Panc1 (cell line): ENCODE results near the gene SLC25A15. TPM values are rescaled to one million over a fixed set of nuclear protein-coding genes. Genes with fewer than 3 reads are reported as not detected.

Experiments used
- ATAC-seq: fragments of 200-7000 bp; cut with Tn5 transposase; 2 replicates; pipeline ENCODE4 v1.9.1; 2020; ENCODE audit warnings: mild to moderate bottlenecking, moderate library complexity
- BruUV-seq: library from RNA; stranded (reverse); fragments of 400-500 nt; replicated peaks from 2 replicates; lab custom pipeline; 2021; lab: Mats Ljungman, UMichigan
- CTCF ChIA-PET: fragments of 300-600 bp; sonication (Branson Sonifier 250); formaldehyde crosslinking; loops from one replicate; lab custom pipeline; 2022; ENCODE audit warnings: antibody characterized with exemption; lab: Charles Lee
- POLR2A ChIA-PET: fragments of 300-600 bp; sonication (Branson Sonifier 250); formaldehyde crosslinking; loops from one replicate; lab custom pipeline; 2022; ENCODE audit warnings: antibody characterized with exemption; lab: Charles Lee
- DNase-seq: peaks from one replicate; pipeline ENCODE4 v3.0.0-alpha.2; 2010; ENCODE audit warnings: low read depth, low spot score
- H3K27ac ChIP-seq: 2 replicates; pipeline ENCODE4 v1.5.1; 2011; ENCODE audit warnings: mild to moderate bottlenecking, low read length, inconsistent platforms
- H3K27me3 ChIP-seq: fragments of 200-500 bp; sonication (Bioruptor generic); 2 replicates; pipeline ENCODE4 v1.6.0; 2014; ENCODE audit warnings: low read length, inconsistent platforms; ENCODE audit not compliant: control insufficient read depth, insufficient read depth
- H3K36me3 ChIP-seq: fragments of 200-500 bp; sonication (Bioruptor generic); 2 replicates; pipeline ENCODE4 v1.5.1; 2014; ENCODE audit warnings: inconsistent platforms, mild to moderate bottlenecking, low read length, moderate library complexity; ENCODE audit not compliant: control insufficient read depth, insufficient read depth
- H3K4me1 ChIP-seq: 2 replicates; pipeline ENCODE4 v1.5.1; 2011; ENCODE audit warnings: inconsistent platforms, mild to moderate bottlenecking, low read length, moderate library complexity; ENCODE audit not compliant: control insufficient read depth, insufficient read depth
- H3K4me3 ChIP-seq, 2 experiments: 2 replicates each; pipeline ENCODE4 v1.5.1; 2011 to 2012; ENCODE audit warnings: low read depth in 2 of 2, low read length in 2 of 2, mild to moderate bottlenecking in 2 of 2, inconsistent platforms in 1 of 2, moderate library complexity in 1 of 2
- H3K9me3 ChIP-seq: fragments of 200-500 bp; sonication (Bioruptor generic); 2 replicates; pipeline ENCODE4 v1.5.1; 2014; ENCODE audit warnings: low read depth, mild to moderate bottlenecking, inconsistent platforms, low read length, moderate library complexity; ENCODE audit not compliant: control insufficient read depth, insufficient read depth
- CTCF ChIP-seq: fragments of 450-650 bp; IDR thresholded peaks from 2 replicates; pipeline ENCODE4 v1.5.1; 2017; ENCODE audit warnings: mild to moderate bottlenecking
- POLR2AphosphoS5 ChIP-seq: IDR thresholded peaks from 2 replicates; pipeline ENCODE4 v1.6.1; 2012; ENCODE audit warnings: mild to moderate bottlenecking, low read depth, low read length, moderate library complexity
- REST ChIP-seq, 2 experiments: IDR thresholded peaks; 2 replicates each; pipeline ENCODE4 v1.6.1; 2011 to 2012; ENCODE audit warnings: low read depth in 2 of 2, control low read depth in 1 of 2, low read length in 1 of 2, mild to moderate bottlenecking in 1 of 2, moderate library complexity in 1 of 2; ENCODE audit not compliant: insufficient read depth in 1 of 2
- SIN3A ChIP-seq: IDR thresholded peaks from 2 replicates; pipeline ENCODE4 v1.6.1; 2012; ENCODE audit warnings: low read depth, mild to moderate bottlenecking, low read length, moderate library complexity, borderline replicate concordance; ENCODE audit not compliant: insufficient read depth
- TCF7L2 ChIP-seq: IDR thresholded peaks from 2 replicates; pipeline ENCODE4 v1.6.1; 2011; ENCODE audit warnings: mild to moderate bottlenecking, low read depth, low read length, inconsistent platforms
- in situ Hi-C: cut with HindIII; loops from 2 replicates; pipeline ENCODE4 v1.10.0; 2016; ENCODE audit warnings: low sequenced_read_pairs, low pct_unique_long_range_greater_than_20kb
- intact Hi-C: fragments of 100-400 bp; cut with micrococcal nuclease; formaldehyde crosslinking; loops from one replicate; pipeline ENCODE4 v1.10.0; 2022; ENCODE audit not compliant: unreplicated experiment
- total RNA-seq: library from RNA; stranded (reverse); gene quantifications from one replicate; pipeline ENCODE4 v1.2.1, GENCODE V29; 2021; ENCODE audit not compliant: unreplicated experiment

Gene SLC25A15
- total RNA-seq, 1 experiment from 2014 or later, result 16.4 TPM

- H3K27ac ChIP-seq, result no peak overlapping the region
These were observed 34.2 kb upstream of the SLC25A15 start for GRCh38 chr13:40755082-40755700.

GRCh38 chr13:40756042-40756441 lies 33.4 kb upstream of the SLC25A15 start:
- Histone ChIP-seq H3K27ac (no peak overlapping the region), H3K4me1 (no peaks in the 10 kb centered on the region), H3K36me3 (peaks cover 2% of the 10 kb centered on the region; the same call in 1 of the 2 replicates), H3K9me3 (no peaks in the 10 kb centered on the region), H3K27me3 (no peaks in the 10 kb centered on the region), H3K4me3 (no peak overlapping the region)
- in situ Hi-C loops, result no loop called here
- no peak for TF ChIP-seq POLR2AphosphoS5
- no peak for TF ChIP-seq TCF7L2
- TF ChIP-seq CTCF, result no peak
- TF ChIP-seq SIN3A, result no peak
- TF ChIP-seq REST (IDR thresholded peaks at IDR 0.05; ENCODE audit: insufficient read depth in 1 of 2, low read depth in 2 of 2, low read length in 1 of 2), result no peak
- ChIA-PET CTCF (no interaction called here), POLR2A (no interaction called here)
- no peak for DNase-seq
- BruUV-seq, result no TSS peak
- no peak for ATAC-seq
- intact Hi-C loops, result no loop called here

More at GRCh38 chr13:40755082-40755700, 34.2 kb upstream of the SLC25A15 start:
- Histone ChIP-seq H3K9me3 (no peaks in the 10 kb centered on the region), H3K4me1 (no peaks in the 10 kb centered on the region), H3K27me3 (no peaks in the 10 kb centered on the region), H3K4me3 (no peak overlapping the region), H3K36me3 (peaks cover 2% of the 10 kb centered on the region; the same call in 1 of the 2 replicates)
- DNase-seq, result no peak
- intact Hi-C loops, result no loop called here
- BruUV-seq, result no TSS peak
- ChIA-PET CTCF (no interaction called here), POLR2A (no interaction called here)
- in situ Hi-C loops, result no loop called here
- TF ChIP-seq POLR2AphosphoS5 (no peak), CTCF (no peak), SIN3A (no peak)
- no peak for ATAC-seq
